GM10248 (cell line): Measurements from ENCODE around the gene TTPAL.

ENCODE experiments used
- CTCF ChIA-PET: fragments of 300-600 bp; sonication (Branson Sonifier 250); formaldehyde crosslinking; extraction: SDS; loops from one replicate; lab custom pipeline; 2021; ENCODE audit warnings: antibody characterized with exemption; lab: Yijun Ruan, JAX
- POLR2A ChIA-PET: fragments of 350-650 bp; sonication (Branson Sonifier 250); formaldehyde crosslinking; extraction: SDS; loops from one replicate; lab custom pipeline; 2020; ENCODE audit warnings: antibody characterized with exemption; lab: Yijun Ruan, JAX
- DNase-seq: peaks from one replicate; pipeline ENCODE4 v3.0.0; 2012; ENCODE audit errors: extremely low spot score
- CTCF ChIP-seq: IDR thresholded peaks from 2 replicates; pipeline ENCODE4 v1.5.1; 2012; ENCODE audit warnings: mild to moderate bottlenecking, low read depth; ENCODE audit errors: extremely low read depth, missing control alignments, control extremely low read depth

The TTPAL gene

GRCh38 chr20:44429419-44430269 lies 46.0 kb upstream of the TTPAL start:
- CTCF ChIA-PET = no interaction called here
- DNase-seq = no peak
- POLR2A ChIA-PET = no interaction called here
- TF ChIP-seq CTCF = no peak

GRCh38 chr20:44430270-44431065 lies 45.2 kb upstream of the TTPAL start:
- POLR2A ChIA-PET = no interaction called here
- CTCF ChIA-PET = no interaction called here
- DNase-seq = no peak
- TF ChIP-seq CTCF = no peak

GRCh38 chr20:44431118-44431501 lies 44.6 kb upstream of the TTPAL start:
- no peak for DNase-seq
- CTCF ChIA-PET = no interaction called here

GRCh38 chr20:44431502-44432234 lies 44.0 kb upstream of the TTPAL start:
- DNase-seq = no peak
- ChIA-PET CTCF (no interaction called here), POLR2A (no interaction called here)
- no peak for TF ChIP-seq CTCF

More at GRCh38 chr20:44431118-44431501, 44.6 kb upstream of the TTPAL start:
- no peak for TF ChIP-seq CTCF
- POLR2A ChIA-PET = no interaction called here

- TF ChIP-seq CTCF = no peak
- DNase-seq = no peak
- ChIA-PET CTCF (no interaction called here), POLR2A (interaction anchor here (0.7 kb wide), 1 partner anchor 434 kb away, joined by 4 read pairs; no protein-coding TSS in a partner anchor)
Measured at GRCh38 chr20:44432618-44433577, 42.8 kb upstream of the TTPAL start.
